Glomerular endothelial cell (primary cell): Measurements from ENCODE around the gene CR2. TPM values are rescaled to one million over a fixed set of nuclear protein-coding genes. Genes with fewer than 3 reads are reported as not detected.
"Not testable (repeated sequence)": the region's sequence is repeated elsewhere in the genome, so short reads cannot be mapped to it uniquely, and the experiment has no call there.

Experiments used
- DNase-seq: peaks from one replicate; pipeline ENCODE4 v3.0.0-alpha.2; 2011; ENCODE audit warnings: low read depth, low spot score; ENCODE audit errors: extremely low read depth
- total RNA-seq: library from RNA; depleted of rRNA; stranded (reverse); fragments of >200 nt; gene quantifications from 2 replicates; pipeline ENCODE4 v1.2.3, GENCODE V29; 2015

The CR2 gene
- total RNA-seq, 1 donor from 2014 or later: not detected

DNA sequence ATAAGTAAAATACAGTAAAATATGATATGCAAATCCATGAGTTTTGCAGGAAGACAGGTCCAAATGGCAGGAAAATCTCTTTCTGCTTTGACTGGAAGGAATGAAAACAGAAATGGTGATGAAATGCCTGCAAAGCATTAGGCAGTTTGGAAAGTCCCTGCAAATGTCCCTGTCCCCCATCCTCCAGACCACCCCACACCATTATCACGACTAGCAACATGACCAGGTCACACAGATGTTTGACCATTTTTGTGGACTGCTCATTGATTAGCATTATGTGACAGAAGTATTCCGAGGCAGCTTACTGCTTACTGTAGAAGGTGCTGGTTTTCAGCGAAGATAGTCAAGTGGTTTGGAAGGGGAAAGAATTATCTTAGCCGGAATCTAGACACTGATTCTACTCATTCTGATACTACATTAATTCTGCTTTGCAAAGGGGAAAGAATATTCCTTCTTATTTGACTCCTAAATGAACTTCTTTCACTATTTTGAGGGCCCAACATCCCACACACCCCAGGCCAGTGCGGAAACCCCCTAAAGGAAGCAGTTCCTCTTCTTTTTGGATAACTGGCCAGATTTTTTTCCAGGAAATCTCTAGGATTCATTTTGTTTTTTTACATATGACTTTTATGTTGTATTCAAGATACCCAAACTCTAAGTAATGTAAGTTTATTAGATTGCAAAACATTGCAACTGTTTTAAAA lies 9.5 kb upstream of the CR2 start:
- no peak for DNase-seq

DNA sequence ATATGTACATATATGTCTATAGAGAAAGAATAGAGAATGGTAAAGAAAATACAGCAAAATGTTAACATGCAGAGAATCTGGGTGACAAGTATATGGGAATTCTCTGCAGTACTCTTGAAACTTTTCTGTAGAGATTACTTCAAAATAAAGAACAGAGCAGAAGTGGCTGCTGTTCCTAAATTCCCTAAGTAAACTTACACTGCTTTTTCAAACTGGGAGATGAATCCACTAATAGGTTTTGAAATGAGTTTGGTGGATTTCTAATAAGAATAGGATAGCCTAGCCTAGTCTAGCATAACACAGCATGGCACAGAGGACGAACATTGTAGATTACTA lies 450 bp upstream of the CR2 start:
- DNase-seq: no peak

DNA sequence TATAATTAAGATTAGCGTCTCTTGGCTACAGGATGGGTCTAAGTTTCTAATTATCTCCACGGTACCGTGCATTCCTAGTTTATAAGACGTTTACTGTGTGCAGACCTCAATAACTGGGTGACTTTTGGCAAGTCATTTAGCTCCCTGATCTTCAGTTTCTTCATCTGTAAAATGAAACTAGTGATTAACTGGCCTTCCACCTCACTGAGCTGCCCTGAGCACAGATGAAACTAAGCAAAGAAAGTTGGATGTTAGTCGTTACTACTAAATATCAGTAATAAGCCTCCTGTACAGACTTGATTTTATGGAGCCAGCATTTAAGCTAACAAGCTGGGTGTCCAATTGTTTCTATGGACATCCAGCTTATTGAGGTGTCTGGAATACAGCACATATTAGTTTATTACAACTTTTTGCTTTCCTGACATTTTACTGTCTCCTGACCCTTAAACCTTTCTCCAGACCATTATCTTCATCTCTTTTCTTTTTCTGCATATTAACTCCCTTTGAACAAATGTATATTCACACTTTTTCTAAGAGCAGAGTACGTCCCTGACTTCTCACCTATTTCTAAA lies 1.1 kb downstream of the CR2 start:
- DNase-seq: no peak

DNA sequence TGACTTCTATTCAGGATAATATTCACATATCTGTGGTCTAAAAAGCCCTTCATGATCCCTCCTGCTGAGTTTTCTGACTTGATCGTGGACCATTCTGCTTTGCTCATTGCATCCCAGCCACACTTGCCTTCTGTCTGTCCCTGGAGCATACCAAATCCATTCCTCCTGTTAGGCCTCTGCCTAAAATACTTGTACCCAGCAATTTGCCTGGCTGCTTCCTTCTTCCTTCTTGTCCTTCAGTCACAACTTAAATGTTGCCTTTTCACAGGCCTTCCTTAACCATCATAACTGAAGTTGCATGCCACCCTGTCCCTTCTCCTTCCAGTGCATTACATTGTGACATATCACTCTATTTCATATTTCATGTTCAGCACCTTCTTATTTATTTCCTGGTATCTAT lies 4.3 kb downstream of the CR2 start:
- no peak for DNase-seq

DNA sequence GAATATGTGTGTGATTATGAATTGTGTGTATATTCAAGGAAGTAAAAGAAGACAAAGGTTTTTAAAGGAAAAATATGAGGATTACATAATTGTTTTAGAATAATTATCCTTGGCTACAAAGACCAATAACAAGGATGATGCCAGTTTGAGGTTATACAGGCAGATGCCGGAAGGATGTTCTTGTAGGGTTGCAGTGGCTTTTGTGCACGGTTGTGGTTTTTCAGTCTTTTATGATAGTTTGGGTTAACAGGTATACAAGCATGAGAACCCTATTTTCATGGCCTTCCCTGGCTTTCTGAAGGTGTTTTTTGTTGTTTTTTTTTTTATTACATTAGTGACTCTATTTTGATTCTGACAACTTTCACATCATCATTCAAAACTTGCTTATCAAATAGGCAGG lies 4.9 kb downstream of the CR2 start:
- no peak for DNase-seq

DNA sequence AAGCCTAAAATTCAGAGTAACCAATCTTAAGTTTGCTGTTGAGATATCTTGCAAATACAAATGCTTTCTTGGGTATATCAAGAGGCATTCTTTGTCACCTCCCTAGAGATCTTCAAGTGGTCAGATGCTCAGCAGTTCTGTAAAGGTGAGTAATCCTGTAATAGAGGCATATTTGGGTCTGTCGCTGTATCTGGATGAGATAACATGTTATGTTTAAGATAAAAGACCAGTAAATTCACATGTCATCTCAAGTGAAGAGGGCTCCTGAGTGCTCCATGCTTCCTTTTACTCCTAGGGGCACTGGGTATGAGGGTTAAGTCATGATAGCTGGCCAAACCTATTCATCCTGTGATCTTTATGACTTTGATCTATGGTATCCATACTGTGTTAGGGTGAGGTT lies 7.5 kb downstream of the CR2 start:
- no peak for DNase-seq

DNA sequence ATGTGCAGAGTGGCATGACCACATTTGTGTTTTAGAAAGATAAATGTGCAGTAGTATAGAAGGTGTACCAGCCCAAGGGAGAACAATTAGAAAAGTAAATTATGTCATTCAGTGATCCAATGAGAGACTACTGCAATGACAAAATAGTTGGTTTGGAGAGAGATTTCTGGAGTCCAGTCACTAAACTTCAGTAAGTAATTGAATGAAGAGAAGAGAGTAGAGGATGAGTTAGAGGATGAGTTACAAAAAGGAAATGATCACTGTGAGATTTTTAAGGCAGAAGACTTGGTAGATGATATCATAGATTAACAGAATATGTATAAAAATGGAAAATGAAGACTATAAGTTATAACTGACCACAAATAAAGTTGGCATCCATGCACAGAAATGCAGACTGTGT lies 8.4 kb downstream of the CR2 start:
- DNase-seq: no peak

DNA sequence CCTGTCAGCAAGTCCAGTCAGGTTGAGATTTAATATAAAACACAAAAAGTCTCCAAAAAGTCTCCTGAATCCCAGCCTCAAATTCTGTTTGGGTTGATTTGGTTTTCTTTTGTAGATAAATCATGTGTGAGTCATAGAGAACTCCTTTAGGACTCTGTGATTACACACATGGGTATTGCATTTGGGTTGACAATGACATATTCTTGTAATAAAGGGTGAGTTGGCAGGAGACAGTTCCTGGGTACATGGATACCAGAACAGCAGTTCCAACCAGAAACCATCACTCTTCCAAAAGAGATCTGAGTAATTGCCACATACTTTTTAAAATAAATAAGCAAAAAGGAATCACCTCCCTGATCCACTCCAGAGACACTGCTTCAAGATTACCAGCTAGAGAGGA lies 8.9 kb downstream of the CR2 start:
- no peak for DNase-seq

DNA sequence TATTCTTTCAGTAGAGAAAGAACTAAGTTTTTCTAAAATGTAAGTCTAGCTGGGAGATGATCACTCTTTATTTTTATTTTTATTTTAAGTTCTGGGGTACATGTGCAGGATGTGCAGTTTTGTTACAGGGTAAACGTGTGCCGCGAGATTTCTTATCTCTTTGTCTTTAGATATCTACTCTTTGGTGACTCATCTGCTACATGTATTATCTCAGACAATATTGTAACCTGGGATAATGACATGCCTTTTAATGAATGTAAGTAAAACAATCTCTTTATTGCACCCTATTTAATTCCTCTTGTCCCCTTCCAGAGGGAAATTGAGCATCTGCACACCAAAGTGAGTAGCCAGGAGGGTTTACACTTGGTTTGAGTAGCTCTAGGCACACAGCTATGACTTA lies 9.4 kb downstream of the CR2 start:
- DNase-seq: no peak

DNA sequence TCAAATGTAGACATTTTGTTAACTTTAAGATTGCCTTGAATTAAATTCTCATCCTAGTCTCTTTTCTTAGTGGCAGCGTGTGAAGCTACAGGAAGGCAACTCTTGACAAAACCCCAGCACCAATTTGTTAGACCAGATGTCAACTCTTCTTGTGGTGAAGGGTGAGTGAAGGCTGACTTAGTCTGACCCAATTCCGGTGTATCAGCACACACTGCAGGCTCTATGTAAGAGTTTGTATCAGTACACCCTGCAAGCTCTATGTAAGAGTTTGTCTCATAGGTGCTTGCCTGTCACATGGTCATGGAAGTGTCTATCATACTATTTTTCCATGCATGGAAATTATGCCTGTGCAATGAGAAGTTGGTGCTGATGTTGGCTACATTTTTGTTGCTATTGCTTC lies 16.8 kb downstream of the CR2 start:
- DNase-seq: no peak

DNA sequence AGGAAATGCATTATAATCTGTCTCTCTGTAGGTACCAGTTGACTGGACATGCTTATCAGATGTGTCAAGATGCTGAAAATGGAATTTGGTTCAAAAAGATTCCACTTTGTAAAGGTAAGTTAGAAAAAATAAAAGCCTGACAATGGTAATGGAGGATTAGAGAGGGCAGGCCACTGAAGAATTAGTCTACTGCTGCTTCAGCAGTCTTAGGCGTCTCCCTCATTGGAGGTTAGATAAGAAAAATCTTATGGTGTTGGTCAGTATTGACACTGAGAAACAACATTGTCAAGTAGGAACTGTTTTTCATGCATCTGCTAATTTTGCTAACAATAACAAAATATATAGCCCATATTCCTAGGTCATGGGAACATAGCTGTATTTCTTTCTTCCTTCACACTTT lies 20.1 kb downstream of the CR2 start:
- no peak for DNase-seq

DNA sequence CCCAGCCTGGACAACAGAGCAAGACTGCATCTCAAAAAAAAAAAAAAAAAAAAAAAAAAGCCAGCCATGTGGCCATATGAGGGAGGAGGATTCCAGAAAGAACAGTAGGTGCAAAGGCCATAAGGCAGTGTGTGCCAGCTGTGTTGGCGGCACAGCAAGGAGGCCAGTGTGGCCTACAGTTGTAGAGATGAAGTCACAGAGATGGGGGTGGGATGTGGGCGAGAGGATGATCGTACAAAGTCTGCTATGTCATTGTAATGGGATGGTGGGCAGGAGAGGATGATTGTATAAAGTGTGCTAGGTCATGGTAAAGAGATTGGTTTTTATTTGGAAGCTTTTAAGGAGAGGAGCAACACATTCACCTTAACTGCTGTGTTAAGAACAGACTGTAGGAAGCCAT lies 32.1 kb downstream of the CR2 start:
- DNase-seq: no peak

DNA sequence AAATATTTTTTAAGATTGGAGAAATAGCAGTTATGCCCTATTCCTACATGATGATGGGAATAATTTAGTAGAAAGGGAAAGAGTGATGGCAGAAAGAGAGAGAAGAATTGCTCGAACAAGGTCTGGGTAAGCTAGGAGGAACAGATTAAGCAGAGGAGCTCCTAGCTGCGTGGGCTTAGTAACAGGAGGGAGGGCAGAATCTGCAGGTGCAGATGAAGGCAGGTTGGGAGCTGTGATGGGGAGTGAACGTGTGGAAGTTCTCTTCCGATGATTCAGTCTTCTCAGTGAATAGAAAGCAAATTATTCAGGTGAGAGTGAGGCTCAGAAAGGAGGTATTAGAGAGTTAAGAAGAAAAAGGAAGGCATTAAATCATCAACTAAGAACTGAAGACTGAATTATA lies 33.5 kb downstream of the CR2 start:
- no peak for DNase-seq

DNA sequence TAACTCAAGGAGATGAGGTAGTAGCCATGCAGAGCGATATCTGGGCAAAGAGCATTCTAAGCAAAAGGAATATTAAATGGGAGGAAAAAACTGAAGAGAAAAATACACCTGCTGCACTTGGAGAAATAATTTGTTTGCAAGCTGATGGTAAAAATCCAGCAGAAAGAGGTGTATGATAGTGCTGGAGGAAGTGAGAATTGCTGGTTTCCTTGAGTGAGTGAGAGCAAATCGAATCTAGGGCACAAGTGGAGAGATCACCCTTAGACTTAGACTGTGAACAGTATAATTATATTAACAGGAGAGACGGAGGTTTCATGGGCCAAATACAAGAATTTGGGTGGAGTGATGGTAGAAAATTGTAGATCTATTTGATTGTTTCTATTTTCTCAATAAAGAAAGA lies 39.1 kb downstream of the CR2 start:
- DNase-seq: no peak

DNA sequence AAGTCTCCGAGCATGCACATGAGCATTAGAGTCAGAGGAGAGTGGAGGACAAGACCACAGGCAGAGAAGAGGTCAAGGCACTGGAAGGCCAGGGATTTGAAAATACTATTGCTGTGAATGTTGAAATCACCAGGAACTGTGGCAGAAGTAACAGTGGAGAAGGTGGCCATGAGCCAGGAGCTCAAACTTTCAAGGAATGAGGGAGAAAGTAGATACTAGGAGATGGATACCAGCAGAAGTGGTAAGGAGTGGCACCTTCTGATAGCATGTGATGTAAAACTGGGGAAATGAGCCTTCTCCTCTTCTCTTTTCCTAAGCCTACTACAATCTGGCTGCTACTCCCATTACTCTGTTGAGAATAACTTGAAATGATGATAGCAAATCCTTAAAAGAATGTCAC lies 40.0 kb downstream of the CR2 start:
- no peak for DNase-seq

DNA sequence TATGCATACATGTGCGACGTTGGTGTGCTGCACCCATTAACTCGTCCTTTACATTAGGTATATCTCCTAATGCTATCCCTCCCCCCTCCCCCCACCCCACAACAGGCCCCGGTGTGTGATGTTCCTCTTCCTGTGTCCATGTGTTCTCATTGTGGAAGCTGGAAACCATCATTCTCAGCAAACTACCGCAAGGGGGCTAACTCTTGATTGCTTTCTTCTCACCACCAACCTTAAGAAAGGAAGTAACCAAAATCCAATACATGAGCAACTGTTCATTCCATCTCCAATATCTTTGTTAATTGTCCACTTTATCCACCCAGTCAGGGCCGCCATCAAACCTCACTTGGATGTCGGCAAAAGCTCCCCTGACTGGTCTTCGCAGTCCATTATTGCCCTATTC lies 41.2 kb downstream of the CR2 start:
- DNase-seq: not testable (repeated sequence)

DNA sequence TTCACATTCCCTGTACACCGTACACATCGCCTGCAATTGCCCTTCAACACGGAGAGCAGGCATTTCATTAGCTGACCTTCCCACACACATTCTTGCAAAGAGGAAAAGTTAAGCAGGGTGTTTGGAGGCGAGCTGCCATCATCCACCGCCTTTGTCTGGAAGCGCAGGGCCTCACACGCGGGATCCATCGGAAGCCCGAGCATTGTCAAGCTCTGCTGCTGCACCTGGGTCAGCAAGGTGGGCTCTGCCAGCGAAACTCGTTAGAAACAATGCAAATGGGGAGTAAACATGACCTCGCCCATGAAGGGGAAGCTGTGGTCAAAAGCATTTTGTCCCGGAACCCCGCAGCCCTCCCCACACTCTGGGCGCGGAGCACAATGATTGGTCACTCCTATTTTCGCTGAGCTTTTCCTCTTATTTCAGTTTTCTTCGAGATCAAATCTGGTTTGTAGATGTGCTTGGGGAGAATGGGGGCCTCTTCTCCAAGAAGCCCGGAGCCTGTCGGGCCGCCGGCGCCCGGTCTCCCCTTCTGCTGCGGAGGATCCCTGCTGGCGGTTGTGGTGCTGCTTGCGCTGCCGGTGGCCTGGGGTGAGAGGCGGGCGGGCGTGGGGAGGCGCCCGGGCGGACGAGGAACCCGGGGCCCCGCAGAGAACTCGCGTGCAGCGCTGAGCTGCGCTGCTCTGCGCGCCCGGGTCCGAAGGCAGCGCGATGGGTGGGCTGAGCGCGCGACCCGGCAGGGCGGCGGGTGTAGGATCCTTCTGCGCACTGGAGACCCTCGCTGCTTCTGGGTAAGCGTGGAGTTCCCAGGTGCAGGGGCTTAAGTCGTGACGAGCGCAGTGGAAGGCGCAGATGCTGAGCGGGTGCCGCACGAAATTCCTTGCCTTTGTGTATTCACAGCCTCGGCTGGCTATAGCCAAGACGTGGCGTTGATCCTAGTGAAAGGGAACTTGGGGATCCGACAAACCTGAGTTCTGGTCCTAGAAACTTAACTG lies 42.0 kb downstream of the CR2 start, which contains the start of gene CR1:
CR1 (plus strand) TSS at position 357 of the 992 bp plus-strand sequence; CDS start at position 468, 111 bp downstream.
- no peak for DNase-seq

DNA sequence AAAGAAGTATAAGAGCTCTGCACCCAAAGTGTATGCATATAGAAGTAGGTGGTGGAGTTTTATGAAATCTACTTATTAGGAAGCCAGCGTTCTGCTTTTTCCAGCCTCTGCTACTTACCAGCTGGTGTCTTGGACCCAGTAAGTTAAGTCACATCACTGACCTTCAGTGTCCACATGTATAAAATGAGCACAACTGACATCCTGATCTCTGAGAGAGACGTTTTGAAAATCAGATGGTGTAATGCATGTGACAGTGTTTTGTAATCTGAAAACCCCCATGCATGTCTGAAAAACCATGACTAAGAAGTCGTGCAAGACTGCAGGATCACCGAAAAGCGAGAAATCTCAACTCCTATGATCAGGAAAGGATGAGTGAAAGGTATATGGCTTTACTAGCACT lies 43.8 kb downstream of the CR2 start:
- DNase-seq: no peak

DNA sequence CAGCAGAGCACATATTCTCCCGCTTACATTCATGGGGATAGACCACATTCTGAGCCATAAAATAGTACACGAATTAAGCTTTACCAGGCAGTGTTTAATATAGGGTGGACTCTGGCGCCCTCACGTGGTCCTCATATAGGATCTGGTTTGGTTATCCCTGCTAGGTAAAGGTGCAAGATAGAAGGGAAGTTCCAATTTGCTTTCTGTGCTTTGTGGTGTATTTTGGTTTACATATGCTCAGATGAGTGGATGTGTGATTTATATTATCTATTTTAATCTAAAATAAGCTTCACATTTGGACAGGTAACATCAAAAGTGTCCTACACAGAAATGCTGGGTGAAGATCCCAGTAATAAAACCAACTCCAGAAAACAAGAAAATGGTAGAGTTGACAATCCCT lies 45.4 kb downstream of the CR2 start:
- peak; percentile 33 for DNase-seq

DNA sequence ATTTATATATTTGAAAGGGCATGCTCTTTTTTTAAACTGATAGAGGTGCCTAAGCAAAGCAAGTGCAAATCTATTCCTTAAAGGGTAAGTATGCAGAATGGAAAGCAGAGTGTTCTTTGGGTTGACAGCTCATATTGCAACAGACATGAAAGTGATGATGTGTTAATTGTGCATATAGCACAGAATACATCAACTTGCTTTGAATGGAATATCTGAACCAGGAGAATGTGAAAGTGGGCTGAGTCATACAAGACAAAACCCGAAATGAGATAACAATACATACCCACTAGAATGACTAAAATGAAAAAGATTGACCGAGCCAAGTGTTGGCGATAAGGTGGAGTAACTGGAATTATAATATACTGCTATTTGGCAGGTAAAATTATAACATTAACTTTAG lies 46.2 kb downstream of the CR2 start:
- no peak for DNase-seq

DNA sequence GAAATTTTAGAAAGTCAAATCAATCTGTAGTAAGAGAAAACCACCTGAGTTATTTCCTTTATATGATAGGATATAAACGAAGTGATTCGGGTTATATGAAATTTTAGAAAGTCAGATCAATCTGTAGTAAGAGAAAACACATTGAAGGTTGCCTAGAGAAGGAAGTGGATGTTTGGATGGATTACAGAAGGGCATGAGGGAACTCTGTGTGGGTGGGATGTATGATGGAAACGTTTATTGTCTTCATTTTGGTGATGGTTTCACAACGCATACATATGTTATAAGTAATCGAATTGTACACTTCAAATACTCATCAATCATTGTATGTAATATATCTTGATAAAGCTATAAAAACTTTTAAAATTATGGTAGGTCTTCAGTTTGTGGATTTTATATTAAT lies 46.9 kb downstream of the CR2 start:
- DNase-seq: no peak

DNA sequence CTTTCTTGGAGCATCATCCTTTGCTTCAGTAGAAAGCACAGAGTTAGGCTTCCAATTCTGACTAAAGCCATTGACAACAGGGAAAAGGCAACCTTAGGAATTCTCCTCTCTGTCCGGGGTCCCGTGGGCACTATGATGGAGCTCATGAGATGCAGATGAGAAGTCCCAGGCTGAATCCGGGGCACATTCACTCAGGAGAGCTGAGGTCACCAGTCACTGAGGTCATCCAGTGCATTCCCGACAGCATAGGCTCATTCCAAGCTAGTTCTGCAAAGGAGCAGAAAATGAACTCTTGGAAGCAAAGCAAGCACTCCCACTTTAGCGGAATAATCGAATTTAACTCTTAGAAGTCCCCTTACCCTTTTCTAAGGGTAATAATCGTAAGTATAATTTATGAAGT lies 48.6 kb downstream of the CR2 start:
- no peak for DNase-seq
